Suppressor macrophage treated with lipopolysaccharide for 1 hour (primary cell): Measurements from ENCODE around the gene EPB41L4B.

ENCODE experiments used
- DNase-seq, 3 donors: peaks; one replicate each; pipeline ENCODE4 v3.0.0-alpha.2; 2020 to 2022

Gene EPB41L4B

DNA sequence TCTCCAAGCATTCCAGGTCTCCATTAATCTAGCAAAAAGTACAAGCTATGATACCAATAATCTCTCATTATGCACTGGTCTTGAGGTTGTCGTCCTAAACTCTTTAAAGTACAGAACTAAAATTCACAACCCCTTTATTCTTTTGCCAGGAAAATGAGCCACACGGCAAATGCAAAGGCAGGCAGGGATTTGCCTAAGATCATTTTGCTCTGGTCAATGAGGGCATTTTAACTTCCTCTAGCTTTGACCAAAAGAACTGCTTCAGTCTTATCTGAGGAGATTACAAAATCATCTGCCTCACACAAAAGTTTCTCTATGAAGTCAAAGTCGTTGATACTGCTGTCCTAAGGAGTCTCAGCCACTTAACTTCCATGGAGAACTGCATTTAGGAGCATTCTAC, 51.8 kb downstream of the EPB41L4B start:
- no peak for DNase-seq

DNA sequence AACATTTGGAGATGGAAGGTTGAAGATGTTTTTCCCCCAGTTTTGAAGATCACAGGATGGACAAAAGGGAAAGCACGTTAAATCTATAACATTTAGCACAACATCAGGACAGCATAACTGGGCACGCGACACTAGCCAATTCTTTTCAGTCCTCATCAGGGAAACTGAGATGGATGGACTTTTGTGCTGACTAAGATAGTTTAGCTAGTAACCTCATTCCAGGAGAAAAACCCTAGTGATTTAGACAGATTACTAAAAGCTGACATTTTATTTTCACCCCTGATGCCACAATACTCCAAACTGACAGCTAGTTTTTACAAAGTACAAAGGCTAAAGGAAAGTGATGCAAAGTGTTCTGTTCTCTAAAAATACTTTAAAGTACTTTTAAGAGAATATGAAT, 53.3 kb downstream of the EPB41L4B start:
- no peak for DNase-seq

DNA sequence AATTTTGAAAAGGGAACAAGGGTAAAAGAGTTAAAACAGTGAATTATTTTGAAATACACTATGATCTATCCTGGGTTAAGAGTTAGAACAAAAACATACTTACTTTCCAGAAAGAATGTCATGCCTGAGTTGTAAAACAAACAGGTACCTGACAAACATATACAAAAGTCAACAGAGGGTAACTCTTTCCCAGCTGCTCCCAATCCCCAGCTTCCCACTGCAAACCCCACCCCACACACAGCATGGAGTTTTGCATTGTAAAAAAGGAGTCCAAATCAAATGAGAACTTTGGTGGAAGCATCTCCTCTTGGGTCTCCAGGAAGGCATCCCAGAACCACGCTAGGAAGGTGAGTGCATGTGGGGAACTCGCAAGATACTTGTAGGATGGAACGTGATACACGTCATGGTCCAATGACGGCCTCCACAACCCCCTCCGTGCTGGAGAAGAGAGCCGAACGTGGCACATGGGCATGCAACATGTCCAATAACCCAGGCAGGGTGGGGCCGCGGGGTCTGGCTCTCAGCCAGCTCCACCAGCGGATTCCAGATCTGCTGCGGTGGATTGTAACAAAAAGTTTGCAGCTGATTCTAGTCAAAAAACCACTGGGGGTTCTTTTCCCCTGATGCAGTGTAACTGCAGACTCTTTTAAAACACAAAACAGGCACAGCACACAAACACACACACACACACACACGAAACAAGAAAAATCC, 55.8 kb downstream of the EPB41L4B start:
- no peak for DNase-seq

DNA sequence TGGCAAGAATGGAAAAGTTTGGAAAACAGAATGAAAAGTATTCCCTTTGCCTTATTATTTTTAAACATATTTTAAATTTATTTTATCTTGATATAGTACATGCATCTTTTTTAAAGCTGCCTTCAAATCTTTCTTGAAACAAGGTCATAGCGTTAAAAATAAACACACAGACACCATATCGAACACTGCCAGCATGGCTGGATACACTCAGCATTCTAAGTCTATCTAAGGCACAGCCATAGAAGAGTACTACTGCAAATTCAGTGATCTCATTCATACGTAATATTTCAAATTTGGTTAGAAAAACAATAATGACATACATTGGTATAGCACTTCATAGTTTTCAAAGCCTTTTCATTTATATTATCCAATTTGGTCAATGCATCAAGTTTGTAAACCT, 57.5 kb downstream of the EPB41L4B start:
- DNase-seq: no peak

DNA sequence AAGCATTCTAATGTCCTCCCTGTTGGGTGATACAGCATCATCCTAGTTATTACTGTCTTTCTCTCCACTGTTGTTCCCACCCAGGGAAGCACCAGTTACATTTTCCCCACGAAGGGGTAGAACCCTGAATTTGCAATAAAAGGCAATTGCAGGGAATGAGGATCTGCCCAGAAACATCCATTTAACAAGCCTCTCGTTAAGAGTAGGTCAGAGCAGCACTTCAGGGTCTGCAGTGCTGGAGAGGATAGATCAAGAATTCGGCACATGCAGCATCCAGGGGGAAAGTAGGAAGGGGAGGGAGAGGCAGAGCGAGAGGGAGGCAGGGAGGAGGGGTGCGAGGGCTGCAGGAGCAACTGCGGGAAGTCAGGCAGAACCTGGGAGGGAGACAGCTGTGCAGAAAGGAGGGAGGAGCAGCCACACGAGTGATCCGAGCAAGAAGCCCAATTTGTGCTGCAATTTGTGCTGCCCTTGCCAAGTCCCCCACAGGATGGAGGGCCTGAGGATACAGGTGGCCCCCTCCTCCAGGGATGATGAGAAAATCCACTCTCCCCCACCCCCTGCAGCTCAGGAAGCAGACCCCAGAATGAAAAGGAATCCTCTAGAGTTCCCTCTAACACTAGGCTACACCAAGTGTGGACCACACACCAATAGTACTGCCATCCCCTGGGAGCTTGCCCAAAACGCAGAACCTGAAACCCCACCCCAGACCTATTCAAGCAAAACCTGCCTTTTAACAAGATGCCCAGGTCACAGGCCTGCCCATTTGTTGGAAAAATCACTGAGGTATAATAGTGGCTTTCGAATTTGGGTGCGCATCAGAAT, 62.2 kb downstream of the EPB41L4B start:
- DNase-seq: no peak

DNA sequence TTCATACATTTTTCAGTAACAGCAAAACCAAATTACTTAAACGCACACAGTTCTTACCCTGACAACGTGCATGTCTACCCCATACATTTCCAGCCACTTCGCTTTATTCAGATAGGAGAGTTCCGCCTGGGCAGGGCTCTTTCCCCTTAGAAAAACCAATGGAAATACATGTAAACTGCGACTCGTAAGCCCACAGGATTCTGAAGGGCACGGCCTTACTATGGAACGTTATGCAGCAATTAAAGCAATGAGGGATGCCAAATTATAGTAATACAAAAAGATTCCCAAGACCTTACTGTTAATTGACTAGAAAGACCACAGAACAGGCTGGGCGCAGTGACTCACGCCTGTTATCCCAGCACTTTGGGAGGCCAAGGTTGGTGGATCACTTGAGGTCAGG, 64.5 kb downstream of the EPB41L4B start:
- DNase-seq: no peak

DNA sequence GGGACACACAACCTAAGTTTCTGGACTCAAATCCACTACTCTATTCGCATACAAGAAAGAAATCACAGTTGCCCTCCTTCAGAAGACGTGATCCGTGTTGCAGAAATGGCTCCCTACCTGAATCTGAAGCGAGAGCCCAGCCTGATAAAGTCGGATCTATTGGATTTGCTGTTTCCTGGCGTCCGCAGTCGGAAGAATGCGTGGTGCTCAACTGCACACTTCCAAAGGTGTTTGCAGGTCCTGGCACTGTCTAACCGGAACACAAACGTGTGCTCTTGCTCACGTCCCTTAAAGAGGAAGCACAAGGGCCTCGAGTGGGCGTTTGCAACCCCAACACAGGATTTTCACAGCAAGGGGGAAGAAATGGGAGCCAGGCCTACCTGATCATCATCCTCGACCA, 65.5 kb downstream of the EPB41L4B start:
- peak in 1 of 3 donors; percentile 11 for DNase-seq

DNA sequence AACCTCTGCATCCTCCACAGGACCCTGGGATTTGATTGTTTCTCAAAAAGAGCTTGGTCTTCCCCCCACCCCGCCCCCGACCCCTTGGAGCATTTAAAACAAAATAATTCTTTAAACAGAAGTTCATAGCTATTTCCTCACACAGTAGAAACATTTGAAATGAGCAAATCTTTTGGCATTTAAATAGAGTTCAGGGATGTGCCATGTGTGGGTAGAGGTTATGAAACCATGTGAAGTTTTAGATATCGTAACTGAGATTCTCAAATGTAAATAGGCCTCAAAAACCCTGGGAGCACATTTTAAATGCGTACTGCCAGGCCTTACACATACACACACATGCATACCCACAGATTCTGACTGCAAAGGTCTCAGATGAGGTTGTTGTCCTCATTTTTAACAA, 66.5 kb downstream of the EPB41L4B start:
- peak; percentile 26 to 53 (median 48) for DNase-seq

DNA sequence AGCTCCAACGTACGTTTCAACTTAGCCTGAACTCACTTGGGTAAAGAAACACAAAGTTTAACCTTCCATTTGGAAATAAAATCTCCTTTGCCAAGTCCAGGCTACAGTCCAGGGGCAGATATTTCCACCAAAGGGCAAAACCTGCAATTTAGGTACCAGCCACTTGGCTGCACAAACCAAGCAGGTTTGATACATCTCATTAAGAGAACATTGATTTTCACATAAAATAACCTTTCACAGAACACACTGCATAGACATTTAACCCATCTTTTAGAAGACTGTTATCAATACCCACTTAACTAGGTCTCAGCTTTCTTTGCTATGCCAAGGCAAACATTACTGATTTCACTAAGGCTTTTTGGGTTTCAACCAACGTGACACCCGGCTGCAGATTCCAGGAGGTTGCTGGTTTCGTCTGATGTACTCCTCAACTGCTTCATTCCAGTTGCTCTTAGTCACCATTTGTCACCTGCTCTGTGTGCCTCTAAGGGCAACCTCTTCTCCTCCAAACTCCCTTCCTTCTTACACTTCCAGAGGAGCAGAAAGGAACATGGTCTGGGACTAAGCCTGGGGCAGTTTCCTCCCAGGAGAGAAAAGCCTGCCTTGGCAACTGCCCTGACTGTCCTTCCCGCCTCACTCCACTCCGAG, 67.1 kb downstream of the EPB41L4B start:
- DNase-seq: no peak

DNA sequence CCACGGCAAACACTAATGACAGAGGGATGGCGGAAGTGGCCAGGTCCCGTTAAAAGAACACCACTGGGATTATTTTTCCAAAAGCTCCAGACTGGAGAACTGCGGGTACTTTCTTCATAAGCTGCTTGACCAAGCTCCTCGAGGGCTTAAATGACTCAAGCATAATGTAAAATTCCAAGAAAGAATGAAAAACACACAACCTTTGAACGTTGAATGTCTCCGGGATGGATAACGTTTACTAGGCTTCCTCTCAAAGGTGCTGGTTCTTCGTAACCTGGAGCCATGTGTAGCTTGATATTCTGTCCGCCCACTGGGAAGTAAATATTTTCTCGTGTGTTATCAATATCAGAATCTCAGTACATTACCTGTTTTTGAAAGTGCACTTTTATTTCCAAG, 67.6 kb downstream of the EPB41L4B start:
- DNase-seq: no peak

DNA sequence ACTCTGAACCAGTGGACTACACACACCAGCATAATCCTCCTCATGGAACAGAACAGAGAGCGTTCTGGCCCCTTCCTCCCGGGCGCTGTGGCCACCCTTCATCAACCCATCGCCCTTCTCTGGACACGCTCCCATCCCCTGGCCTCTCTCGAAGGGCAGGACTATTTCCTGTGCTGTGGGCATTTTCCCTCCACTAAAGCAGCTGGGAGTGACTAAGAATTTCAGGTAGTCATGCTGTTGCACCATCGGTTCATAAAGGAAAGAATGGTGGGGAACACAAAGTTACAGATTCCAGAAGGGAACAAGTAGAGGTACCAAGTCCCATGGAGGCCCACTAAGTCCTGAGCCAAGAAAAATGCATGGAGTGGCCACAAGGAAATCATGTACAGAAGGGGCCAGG, 68.6 kb downstream of the EPB41L4B start:
- no peak for DNase-seq

DNA sequence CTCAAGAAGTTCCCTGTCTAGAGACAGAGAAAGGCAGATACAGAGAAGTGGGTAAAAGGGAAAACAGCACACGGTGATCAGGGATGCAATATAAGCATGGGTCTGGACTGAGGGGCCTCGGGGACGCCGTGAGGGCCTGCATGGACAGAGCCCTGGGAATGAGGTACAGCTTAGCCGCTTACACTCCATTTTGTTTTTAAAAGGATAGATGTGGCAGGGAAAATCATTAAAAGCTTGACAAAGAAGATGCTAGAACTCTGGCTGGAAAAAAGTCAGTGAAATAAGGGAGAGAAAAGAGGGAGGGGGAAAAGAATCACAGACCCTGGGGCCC, 69.1 kb downstream of the EPB41L4B start:
- no peak for DNase-seq

DNA sequence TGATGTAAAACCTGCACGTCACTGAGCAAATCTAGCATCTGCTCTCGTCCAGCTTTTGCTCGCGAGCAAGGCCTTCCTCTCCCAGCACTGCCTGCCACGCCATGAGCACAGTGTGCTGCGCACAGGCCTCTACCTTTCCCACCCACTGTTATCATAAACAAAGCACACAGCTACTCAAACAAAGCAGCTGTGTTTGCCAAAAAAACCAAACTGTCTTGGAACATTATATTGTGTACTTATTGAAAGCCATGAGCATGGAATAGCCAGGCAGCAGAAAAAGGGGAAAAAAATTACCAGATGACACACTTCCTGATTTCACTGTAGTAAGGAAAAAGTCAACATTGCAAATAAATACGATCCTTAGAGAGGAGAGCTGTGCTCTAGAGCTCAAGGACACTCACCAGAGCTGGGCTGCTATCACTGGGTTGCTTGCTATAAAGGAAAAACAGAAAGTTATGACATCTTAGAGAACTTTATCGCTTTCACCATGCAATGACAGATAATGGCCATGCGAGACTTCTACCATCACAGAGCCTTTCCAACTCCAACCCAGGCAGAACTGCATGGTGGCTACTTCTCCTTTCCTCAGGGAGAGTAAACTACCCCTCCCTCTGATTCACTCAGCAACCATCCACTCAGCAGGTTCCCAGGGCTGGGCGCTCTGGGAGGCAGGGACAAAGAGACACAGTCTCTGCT, 69.6 kb downstream of the EPB41L4B start:
- peak; percentile 68 to 71 (median 69) for DNase-seq

DNA sequence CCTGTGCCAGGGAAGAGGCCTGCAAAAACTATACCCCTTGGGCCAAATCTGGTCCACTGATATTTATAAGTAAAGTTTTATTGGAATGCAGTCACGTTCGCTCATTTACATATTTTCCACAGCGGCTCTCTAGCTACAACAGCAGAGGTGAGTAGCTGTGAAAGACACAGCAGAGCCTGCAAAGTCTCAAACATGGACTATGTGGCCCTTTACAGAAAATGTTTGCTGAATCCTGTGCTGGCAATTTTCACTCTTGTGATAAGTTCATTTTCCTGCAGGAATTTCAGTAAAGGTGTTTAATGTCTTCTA, 70.1 kb downstream of the EPB41L4B start:
- DNase-seq: no peak

DNA sequence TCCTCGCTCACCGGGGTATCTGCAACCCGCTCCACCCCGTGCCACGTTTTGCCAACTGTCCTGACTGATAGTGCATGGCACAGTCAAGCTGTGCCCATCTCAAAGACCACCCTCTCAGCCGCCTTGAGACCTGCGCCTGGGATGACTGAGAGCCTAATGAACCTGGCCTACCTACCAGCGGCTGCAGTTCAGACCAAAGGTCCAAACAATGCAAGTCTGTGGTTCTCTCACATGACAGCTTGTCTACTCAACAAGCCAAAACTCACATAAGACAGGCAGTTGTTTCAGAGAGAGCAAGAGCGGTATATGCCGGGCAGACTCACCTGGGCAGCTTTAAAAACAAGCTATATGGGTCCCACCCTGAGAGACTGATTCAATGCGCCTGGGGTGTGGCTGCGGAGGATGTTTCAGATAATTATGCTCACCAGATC, 70.5 kb downstream of the EPB41L4B start:
- DNase-seq: no peak

DNA sequence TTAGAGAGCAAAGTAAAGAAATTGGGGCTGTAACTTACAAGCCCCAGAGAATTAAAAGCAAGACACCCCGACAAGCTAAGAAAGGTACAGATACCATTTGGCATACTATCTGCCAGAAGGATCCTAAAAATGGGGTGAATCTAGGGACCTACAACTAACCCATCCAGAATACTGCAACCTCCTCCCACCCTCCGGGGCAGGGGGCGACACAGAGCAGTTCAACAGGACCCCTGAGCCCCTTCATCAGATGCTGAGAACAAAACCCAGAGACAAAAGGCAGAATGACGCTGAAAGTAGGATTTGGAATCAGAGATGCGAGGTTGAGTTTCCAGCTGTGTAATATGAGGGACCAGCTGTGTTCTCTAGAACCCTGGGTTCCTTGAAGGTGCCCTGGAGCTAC, 71.2 kb downstream of the EPB41L4B start:
- no peak for DNase-seq

DNA sequence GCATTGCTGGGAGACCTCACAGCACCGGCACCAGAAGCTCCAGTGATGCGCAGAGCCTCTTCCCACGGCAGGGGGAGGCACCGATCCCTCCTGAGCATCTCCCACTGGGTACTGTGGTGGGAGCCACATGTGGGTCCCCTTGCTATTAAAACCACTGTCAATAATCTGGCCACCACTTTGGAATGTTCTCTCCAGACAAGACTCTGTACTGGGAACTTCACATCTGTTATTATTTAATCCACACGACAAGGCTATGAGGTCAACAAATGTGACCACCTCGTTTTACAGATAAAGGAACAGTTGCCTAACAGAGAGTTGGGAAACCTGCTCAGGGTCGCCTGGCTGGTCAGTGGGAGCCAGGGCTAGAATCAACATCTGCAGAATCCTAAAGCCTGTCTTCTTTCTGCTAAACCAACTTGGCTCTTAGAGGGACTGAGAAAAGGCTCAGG, 72.7 kb downstream of the EPB41L4B start:
- DNase-seq: no peak

DNA sequence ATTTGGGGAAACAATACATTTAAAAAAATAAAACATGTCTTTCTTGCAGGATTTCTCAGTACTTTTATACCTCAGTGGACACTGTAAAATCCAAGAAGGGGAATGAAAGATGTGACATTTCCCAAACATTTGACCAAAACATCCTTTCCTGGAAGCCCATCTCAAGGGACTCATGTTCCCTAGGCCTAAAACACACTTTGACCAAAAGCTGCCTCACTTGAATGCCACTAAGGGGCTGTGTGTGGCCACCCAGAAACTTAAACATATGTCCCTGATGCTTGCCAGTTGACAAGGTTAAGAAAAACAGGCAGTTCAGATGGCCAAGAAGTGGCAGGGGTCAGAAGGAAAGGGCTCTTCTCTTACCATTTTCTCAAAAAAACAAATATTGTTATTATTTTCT, 73.6 kb downstream of the EPB41L4B start:
- DNase-seq: no peak

DNA sequence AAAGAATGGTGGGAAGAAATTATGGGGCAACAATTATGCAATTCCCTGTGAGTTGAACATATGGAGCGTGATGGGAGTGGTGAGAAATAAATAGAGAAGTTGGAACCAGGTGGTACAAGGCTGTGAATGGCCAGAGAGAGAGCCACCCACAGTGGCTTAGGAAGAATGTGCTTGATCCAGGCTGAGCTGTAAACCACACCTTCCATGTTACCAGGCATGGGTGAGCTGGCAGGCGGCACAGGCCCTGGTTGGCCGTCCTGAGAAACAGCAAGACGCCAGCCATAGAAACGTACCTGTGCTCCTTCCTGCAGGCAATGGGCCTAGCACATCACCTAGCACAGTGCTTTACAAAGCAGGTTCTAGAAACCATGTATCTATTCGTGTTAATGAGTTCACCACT, 74.3 kb downstream of the EPB41L4B start:
- DNase-seq: no peak

DNA sequence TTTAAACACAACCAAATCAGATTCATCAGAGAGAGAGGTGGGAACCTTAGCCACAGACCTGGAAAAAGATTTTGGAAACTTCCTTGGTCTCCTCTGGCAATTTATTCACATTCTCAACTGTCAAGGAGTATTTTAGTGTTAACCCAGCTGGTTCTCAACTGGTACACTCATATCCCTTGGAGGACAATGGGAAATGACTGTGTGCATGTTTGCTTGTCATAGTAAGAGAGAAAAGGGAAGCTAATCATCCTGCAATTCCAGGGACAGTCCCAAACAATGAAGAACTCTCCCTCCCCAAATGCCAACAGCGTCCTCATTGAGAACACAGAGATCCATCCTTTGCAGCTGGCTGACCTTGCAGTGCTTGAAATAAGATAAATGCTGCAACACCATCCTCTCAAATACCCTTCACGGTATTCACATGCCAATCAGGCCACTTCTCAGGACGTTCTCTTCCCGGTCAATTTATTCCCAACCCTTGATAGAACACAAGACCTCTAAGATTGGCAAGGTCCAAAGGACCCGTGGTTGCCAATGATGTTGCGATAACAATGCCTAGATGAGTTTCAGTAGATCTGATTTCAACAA, 75.5 kb downstream of the EPB41L4B start:
- DNase-seq: peak; percentile 10 to 33 (median 12)

DNA sequence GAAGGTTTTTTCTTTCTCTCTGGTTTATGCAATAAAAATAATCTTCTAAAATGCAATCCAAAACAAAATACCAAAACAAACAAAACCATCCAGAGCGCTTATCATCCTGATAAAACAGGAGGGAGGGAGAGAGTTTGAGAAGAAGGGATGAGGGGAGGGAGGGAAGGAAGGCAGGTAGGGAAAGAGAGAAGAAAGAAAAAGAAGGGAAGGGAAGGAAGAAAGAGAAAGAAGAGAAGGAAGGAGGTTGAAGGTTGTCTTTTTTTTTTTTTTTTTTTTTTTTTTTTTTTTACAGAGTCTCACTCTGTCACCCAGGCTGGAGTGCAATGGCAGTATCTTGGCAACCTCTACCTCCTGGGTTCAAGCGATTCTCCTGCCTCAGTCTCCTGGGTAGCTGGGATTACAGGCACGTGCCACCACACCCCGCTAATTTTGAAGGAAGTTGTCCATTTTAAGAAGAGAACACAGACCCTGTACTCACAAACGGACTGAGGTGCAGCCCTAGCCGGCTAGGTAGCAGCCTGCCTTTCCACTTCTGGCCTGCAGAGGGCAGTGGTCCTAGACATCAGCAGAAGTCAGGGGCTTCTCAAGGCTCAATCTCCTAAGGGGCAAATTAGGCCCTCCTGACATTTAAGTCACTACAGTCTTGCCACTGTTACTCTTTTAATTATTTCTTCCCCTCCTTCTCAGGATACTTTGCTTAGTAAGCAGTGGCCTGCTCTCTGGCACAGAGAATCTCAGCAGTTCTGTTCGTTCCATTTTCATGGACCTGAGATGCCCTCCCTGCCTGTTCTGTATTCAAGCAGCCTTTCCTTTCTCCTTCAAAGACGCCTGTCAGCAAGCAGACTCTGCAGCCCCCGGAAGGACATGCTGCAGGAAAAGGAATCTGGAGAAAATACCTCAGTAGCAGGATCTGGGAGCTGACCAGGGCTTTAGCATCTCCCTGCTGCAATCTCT, 76.4 kb downstream of the EPB41L4B start:
- DNase-seq: peak; percentile 75 to 79 (median 78)

DNA sequence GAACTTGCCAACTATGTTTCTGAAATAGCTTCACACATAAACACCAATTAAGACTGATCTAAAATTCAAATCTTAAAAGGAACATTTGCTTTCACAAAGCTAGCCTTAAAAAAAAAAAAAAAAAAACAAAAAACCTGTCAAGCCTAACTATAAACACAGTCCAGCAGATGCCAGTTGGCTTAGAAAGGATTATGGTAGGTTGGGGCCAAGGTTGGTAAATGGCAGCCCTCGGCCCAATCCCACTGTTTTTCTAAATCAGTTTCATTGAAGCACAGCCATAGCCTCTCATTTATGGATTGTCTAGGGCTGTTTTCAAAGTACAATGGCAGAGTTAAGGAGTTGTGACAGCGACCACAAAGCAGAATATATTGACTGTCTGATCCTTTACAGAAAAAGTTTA, 78.1 kb downstream of the EPB41L4B start:
- DNase-seq: no peak
